Activated CD4-positive, alpha-beta T cell treated with anti-CD3 and anti-CD28 coated beads for 24 hours (primary cell): ENCODE measurements around the gene CCL24.
"Not testable (repeated sequence)": the region's sequence is repeated elsewhere in the genome, so short reads cannot be mapped to it uniquely, and the experiment has no call there.

Source experiments
- DNase-seq, 2 donors: peaks; one replicate each; pipeline ENCODE4 v3.0.0-alpha.2; 2020; ENCODE audit warnings: low read depth in 2 of 2

The CCL24 gene, protein sequence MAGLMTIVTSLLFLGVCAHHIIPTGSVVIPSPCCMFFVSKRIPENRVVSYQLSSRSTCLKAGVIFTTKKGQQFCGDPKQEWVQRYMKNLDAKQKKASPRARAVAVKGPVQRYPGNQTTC

DNA sequence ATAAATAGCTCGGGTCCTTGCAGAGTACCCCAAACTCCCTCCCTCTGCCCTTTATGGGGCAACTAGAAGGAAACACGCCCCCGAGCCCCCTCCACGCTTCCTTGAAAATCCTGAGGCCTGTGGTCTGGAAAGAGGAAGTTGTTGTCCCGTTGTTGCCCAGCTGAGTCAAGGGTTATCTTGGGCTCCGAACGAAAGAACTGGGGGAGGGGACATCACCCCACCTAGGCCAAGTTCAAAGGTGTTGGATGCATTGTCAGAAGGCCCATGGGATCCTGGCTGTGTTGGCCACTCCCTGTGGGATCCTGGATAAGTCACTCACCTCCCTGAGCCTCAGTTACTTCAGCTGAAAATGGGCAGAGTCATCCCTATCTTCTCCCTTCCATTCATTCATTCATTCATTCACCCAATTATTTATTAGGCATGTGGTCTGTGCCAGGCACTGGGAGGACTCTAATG is at the start of gene CCL24:
Gene CCL24, minus strand, starts transcription at position 26 of the 456 bp plus-strand sequence. CDS start 91 bp downstream, outside the sequence.
- no peak for DNase-seq

DNA sequence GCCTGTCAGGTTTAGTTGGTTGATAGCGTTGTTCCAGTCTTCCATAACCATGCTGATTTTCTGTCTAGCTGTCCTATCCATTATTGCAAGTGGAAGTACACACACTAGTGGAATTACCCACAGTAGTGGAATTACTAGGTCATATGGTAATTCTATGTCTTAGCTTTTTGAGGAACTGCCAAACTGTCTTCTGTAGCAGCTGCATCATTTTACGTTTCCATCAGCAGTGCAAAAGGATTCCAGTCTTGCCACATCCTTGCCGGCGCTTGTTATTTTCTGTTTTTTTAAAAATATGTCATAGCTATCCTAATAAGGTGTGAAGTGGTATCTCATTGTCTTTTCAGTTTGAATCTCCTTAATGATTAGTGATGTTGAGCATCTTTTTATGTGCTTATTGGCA is 48.0 kb upstream of the CCL24 start:
- no peak for DNase-seq

- no peak for DNase-seq
These were observed 44.8 kb upstream of the CCL24 start for GRCh38 chr7:75858410-75858809.

- DNase-seq = no peak
These were observed 42.9 kb upstream of the CCL24 start for GRCh38 chr7:75856536-75856935.

- DNase-seq = not testable (repeated sequence)
These were observed 41.3 kb upstream of the CCL24 start for GRCh38 chr7:75854813-75855345.

DNA sequence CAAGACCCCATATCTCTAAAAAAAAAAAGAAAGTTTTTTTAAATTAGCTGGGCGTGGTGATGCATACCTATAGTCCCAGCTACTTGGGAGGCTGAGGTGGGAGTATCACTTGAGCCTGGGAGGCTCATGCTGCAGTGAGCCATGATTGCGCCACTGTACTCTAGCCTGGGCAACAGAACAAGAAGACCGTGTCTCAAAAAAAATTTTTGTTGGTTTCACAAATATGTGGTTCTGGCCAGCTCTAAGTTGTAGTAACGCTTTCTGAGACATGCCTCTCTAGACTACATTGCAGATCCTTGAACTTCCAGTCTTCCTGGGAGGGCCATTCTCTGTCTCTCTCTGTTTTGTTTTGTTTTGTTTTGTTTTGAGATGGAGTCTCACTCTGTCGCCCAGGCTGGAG is 40.6 kb upstream of the CCL24 start:
- DNase-seq = no peak

DNA sequence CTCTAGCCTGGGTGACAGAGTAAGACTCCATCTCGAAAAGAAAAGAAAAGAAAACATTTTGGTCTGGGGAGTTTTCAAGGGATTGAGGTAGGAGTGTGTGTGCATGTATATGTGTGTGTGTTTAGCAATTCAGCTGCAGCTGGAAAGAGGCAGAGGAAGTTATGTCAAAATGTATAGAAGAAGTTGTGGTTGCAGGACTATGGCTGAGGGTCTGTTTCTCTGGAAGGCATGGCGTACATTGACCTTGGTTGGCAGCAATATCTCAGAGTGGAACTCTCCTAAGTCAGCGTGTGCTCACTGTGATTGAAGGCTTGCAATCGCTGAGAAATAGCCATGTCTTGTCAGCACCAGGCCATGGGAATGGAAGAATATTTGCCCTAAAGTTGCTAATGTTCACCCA is 36.6 kb upstream of the CCL24 start:
- no peak for DNase-seq

DNA sequence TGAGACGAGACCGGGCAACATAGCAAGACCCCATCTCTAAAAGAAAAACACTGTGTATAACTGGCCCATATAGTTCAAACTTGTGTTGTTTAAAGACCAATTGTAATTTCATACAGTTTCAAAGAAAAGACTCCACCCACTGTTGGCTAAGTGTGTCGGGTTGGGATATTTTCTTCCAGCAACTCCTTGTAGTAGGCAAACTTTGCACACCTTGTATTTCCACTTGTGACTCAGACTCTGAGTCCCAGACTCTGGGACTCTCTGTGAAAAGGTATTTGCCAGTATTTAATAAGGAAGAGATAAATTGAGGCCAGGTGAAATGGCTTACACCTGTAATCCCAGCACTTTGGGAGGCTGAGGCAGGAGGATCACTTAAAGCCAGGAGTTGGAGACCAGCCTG is 36.0 kb upstream of the CCL24 start:
- no peak for DNase-seq

DNA sequence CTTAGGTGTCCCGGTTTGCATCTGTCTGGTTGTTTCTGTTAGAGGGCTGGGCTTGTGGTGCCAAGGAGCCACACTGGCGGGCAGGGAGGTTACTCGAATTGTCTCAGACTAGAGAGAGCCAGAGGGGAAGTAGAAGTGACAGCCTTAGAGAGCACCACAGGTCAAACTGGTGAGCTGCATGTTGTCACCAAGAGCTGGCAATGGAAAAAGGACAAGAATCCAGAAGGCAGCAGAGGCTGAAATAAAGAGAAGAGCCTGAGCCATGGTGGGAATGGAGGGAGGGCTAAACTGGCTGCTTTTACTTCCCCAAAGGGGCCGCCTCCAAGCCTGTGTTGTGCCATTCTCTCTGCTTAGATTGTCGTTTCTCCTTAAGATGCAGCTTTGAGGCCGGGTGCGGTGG is 34.1 kb upstream of the CCL24 start:
- DNase-seq = no peak

DNA sequence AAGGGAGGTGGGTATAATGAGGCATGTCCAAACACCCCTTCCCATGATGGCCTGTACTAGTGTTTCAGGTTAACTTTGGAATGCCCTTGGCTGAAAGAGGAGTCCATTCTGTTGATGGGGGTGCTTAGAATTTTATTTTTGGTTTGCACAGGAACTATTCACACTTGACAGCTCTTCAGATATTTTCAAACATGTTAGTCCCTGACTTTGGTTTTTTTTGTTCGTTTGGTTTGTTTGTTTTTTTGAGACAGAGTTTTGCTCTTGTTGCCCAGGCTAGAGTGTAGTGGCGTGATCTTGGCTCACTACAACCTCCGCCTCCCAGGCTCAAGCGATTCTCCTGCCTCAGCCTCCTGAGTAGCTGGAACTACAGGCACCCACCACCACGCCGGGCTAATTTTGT is 31.5 kb upstream of the CCL24 start:
- not testable (repeated sequence) for DNase-seq

GRCh38 chr7:75844158-75844557 is 30.6 kb upstream of the CCL24 start:
- no peak for DNase-seq

DNA sequence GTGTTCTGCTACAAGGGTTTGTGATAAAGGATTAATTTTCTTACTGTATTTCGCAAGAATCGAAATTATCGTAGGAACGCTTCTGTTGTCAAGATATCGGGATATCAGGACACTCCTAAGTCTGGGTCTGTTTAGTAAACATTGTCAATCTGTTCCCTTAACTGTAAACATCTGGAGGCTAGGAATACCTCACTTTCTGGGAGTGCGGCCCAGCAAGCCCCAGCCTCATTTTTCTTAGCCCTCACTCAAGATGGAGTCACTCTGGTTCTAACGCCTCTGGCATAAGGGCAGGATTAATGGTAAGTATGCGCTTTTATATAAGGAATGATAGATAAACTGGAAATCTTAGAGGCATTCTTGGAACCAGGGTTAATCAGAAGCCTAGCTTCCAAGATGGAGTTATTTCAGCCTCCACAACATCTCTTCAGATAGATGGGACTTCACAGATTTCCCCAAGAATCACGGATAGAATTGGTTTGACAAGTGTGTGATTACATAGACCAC is 30.1 kb upstream of the CCL24 start:
- DNase-seq = no peak

GRCh38 chr7:75842836-75843446 is 29.3 kb upstream of the CCL24 start:
- DNase-seq = peak in 1 of 2 donors; percentile 16

GRCh38 chr7:75840029-75840428 is 26.4 kb upstream of the CCL24 start:
- no peak for DNase-seq

GRCh38 chr7:75838281-75838930 is 24.8 kb upstream of the CCL24 start:
- not testable (repeated sequence) for DNase-seq

DNA sequence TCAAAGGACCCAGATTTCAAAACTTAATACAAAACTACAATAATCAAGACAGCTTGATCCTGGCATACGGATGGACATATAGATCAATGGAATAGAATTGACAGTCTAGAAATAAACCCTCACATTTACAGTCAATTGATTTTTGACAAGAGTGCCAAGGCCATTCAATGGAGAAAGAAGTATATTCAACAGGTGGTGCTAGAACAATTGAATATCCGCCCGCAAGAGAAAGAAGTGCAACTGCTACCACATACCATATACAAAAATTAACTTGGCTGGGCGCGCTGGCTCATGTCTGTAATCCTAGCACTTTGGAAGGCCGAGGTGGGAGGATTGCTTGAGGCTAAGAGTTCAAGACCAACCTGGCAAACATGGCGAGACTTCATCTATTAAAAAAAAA is 23.2 kb upstream of the CCL24 start:
- DNase-seq = no peak

DNA sequence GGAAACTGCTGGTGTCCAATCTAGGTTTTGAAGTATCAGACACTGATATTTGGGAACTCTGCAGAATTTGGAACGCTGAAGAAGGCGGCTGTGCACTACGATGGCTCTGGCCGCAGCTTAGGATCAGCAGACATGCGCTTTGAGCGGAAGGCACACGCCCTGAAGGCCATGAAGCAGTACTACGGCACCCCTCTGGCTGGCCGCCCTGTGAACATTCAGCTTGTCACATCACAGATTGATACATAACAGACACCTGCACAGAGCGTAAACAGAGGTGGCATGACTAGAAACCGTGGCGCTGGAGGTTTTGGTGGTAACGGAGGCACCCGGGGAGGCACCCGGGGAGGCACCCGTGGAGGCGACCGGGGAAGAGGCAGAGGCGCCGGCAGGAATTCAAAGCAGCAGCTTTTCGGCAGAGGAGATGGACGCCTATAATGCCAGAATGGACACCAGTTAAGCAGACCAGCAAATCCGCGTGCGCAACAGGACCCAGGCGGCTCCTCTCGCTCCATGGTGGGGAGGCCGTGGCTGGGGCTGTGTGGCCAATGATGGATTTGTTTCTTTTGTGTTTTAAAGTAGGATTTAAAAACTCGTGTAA is 22.2 kb upstream of the CCL24 start:
- DNase-seq = no peak

DNA sequence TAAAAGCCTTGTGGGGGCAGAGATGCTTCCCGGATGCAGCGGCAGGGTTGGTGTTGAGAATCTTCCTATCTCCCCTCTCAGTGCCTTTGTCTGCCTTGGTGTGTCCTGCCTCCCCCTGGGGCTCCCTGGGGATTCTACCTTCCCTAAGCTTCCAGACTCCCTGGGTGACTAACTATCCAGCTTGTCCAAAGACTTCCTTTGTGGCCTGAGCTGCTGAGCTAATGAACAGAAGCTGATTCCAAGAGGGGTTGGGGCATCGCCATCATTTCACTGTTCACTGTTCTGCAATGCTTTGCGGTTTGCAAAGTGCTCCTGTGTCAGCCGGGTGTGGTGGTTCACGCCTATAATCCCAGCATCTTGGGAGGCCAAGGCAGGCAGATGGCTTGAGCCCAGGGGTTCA is 20.1 kb upstream of the CCL24 start:
- DNase-seq = not testable (repeated sequence)

DNA sequence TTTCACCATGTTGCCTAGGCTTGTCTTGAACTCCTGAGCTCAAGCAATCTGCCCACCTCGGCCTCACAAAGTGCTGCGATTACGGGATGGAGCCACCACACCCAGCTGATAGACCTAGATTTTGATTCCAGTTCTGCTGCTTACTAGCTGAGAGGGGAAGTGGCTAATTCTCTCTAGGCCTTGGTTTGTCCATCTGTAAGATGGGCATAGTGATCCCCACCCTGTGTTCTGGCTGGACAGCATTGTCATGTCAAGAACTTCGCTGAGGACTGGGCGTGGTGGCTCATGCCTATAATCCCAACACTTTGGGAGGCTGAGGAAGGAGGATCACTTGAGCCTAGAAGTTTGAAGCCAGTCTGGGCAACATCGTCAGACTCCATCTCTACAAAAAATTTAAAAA is 17.4 kb upstream of the CCL24 start:
- no peak for DNase-seq

GRCh38 chr7:75829656-75830055 is 16.1 kb upstream of the CCL24 start:
- not testable (repeated sequence) for DNase-seq

- no peak for DNase-seq
These were observed 9.7 kb upstream of the CCL24 start for GRCh38 chr7:75823198-75823910.

DNA sequence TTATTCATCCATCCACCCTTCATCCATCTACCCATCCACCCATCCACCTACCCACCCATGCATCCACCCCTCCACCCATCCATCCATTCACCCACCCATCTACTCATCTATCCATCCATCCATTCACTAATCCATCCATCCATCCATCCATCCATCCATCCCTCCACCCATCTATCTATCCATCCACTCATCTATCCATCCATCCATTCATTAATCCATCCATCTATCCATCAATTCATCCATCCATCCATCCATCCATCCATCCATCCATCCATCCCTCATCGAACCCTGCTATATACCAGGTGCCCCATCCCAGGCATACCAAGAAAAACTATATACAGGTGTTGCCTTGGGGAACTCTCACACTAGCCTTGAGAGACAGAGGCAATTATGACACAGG is 7.1 kb upstream of the CCL24 start:
- no peak for DNase-seq
